ENCODE measurements around the gene SSR3.
"Not testable (repeated sequence)": the region's sequence is repeated elsewhere in the genome, so short reads cannot be mapped to it uniquely, and the experiment has no call there.

SSR3 gene

GRCh38 chr3:156593814-156594213 lies 38.9 kb upstream of the SSR3 start:
- Histone ChIP-seq H3K9me3 (ENCODE audit: control insufficient read depth, low read length) (no peaks in the 10 kb centered on the region), H3K36me3 (ENCODE audit: control insufficient read depth, insufficient read depth, low read length) (no peaks in the 10 kb centered on the region), H3K27ac (ENCODE audit: insufficient read depth, low read length, poor library complexity, severe bottlenecking) (no peak overlapping the region), H3K27me3 (replicated peaks; ENCODE audit: control insufficient read depth, insufficient read depth, low read length, poor library complexity, severe bottlenecking) (no peaks in the 10 kb centered on the region), H3K4me1 (ENCODE audit: control insufficient read depth, insufficient read depth, low read length, poor library complexity, severe bottlenecking) (no peaks in the 10 kb centered on the region), H3K4me3 (ENCODE audit: insufficient read depth, low read depth, low read length, poor library complexity, severe bottlenecking) (no peak overlapping the region)
- no peak for DNase-seq

GRCh38 chr3:156589806-156590205 lies 34.9 kb upstream of the SSR3 start:
- H3K4me1 ChIP-seq (ENCODE audit: control insufficient read depth, insufficient read depth, low read length, poor library complexity, severe bottlenecking); H3K4me3 ChIP-seq (ENCODE audit: insufficient read depth, low read depth, low read length, poor library complexity, severe bottlenecking); H3K36me3 ChIP-seq (ENCODE audit: control insufficient read depth, insufficient read depth, low read length); H3K9me3 ChIP-seq (ENCODE audit: control insufficient read depth, low read length); H3K27ac ChIP-seq (ENCODE audit: insufficient read depth, low read length, poor library complexity, severe bottlenecking); H3K27me3 ChIP-seq (replicated peaks; ENCODE audit: control insufficient read depth, insufficient read depth, low read length, poor library complexity, severe bottlenecking); DNase-seq: not testable (repeated sequence)

GRCh38 chr3:156587760-156588069 lies 32.8 kb upstream of the SSR3 start:
- Histone ChIP-seq H3K4me1 (ENCODE audit: control insufficient read depth, insufficient read depth, low read length, poor library complexity, severe bottlenecking) (no peaks in the 10 kb centered on the region), H3K4me3 (ENCODE audit: insufficient read depth, low read depth, low read length, poor library complexity, severe bottlenecking) (no peak overlapping the region)

GRCh38 chr3:156586905-156587759 lies 32.2 kb upstream of the SSR3 start:
- H3K4me1 ChIP-seq (ENCODE audit: control insufficient read depth, insufficient read depth, low read length, poor library complexity, severe bottlenecking) = no peaks in the 10 kb centered on the region

More at GRCh38 chr3:156587760-156588069, 32.8 kb upstream of the SSR3 start:
- Histone ChIP-seq H3K9me3 (ENCODE audit: control insufficient read depth, low read length) (no peaks in the 10 kb centered on the region), H3K27me3 (replicated peaks; ENCODE audit: control insufficient read depth, insufficient read depth, low read length, poor library complexity, severe bottlenecking) (no peaks in the 10 kb centered on the region), H3K27ac (ENCODE audit: insufficient read depth, low read length, poor library complexity, severe bottlenecking) (no peak overlapping the region), H3K36me3 (ENCODE audit: control insufficient read depth, insufficient read depth, low read length) (no peaks in the 10 kb centered on the region)
- DNase-seq = no peak

GRCh38 chr3:156583469-156583868 lies 28.6 kb upstream of the SSR3 start:
- Histone ChIP-seq H3K27ac (ENCODE audit: insufficient read depth, low read length, poor library complexity, severe bottlenecking) (no peak overlapping the region), H3K9me3 (ENCODE audit: control insufficient read depth, low read length) (no peaks in the 10 kb centered on the region)

More at GRCh38 chr3:156586905-156587759, 32.2 kb upstream of the SSR3 start:
- Histone ChIP-seq H3K9me3 (ENCODE audit: control insufficient read depth, low read length) (no peaks in the 10 kb centered on the region), H3K27ac (ENCODE audit: insufficient read depth, low read length, poor library complexity, severe bottlenecking) (no peak overlapping the region), H3K36me3 (ENCODE audit: control insufficient read depth, insufficient read depth, low read length) (no peaks in the 10 kb centered on the region), H3K4me3 (ENCODE audit: insufficient read depth, low read depth, low read length, poor library complexity, severe bottlenecking) (no peak overlapping the region), H3K27me3 (replicated peaks; ENCODE audit: control insufficient read depth, insufficient read depth, low read length, poor library complexity, severe bottlenecking) (no peaks in the 10 kb centered on the region)
- no peak for DNase-seq

GRCh38 chr3:156582532-156583183 lies 27.7 kb upstream of the SSR3 start:
- Histone ChIP-seq H3K36me3 (ENCODE audit: control insufficient read depth, insufficient read depth, low read length) (no peaks in the 10 kb centered on the region), H3K27ac (ENCODE audit: insufficient read depth, low read length, poor library complexity, severe bottlenecking) (no peak overlapping the region), H3K9me3 (ENCODE audit: control insufficient read depth, low read length) (no peaks in the 10 kb centered on the region), H3K4me3 (ENCODE audit: insufficient read depth, low read depth, low read length, poor library complexity, severe bottlenecking) (no peak overlapping the region), H3K4me1 (ENCODE audit: control insufficient read depth, insufficient read depth, low read length, poor library complexity, severe bottlenecking) (no peaks in the 10 kb centered on the region), H3K27me3 (replicated peaks; ENCODE audit: control insufficient read depth, insufficient read depth, low read length, poor library complexity, severe bottlenecking) (no peaks in the 10 kb centered on the region)
- DNase-seq = no peak

More at GRCh38 chr3:156583469-156583868, 28.6 kb upstream of the SSR3 start:
- H3K4me3 ChIP-seq (ENCODE audit: insufficient read depth, low read depth, low read length, poor library complexity, severe bottlenecking) = no peak overlapping the region
- no peak for DNase-seq
- H3K27me3 ChIP-seq (replicated peaks; ENCODE audit: control insufficient read depth, insufficient read depth, low read length, poor library complexity, severe bottlenecking) = no peaks in the 10 kb centered on the region
- no peaks in the 10 kb centered on the region for H3K4me1 ChIP-seq (ENCODE audit: control insufficient read depth, insufficient read depth, low read length, poor library complexity, severe bottlenecking)
- H3K36me3 ChIP-seq (ENCODE audit: control insufficient read depth, insufficient read depth, low read length) = no peaks in the 10 kb centered on the region

GRCh38 chr3:156581954-156582353 lies 27.0 kb upstream of the SSR3 start:
- H3K36me3 ChIP-seq (ENCODE audit: control insufficient read depth, insufficient read depth, low read length) = no peaks in the 10 kb centered on the region
- H3K9me3 ChIP-seq (ENCODE audit: control insufficient read depth, low read length) = no peaks in the 10 kb centered on the region
- H3K27ac ChIP-seq (ENCODE audit: insufficient read depth, low read length, poor library complexity, severe bottlenecking) = no peak overlapping the region
- DNase-seq = no peak
- H3K27me3 ChIP-seq (replicated peaks; ENCODE audit: control insufficient read depth, insufficient read depth, low read length, poor library complexity, severe bottlenecking) = no peaks in the 10 kb centered on the region
- H3K4me1 ChIP-seq (ENCODE audit: control insufficient read depth, insufficient read depth, low read length, poor library complexity, severe bottlenecking) = no peaks in the 10 kb centered on the region
- no peak overlapping the region for H3K4me3 ChIP-seq (ENCODE audit: insufficient read depth, low read depth, low read length, poor library complexity, severe bottlenecking)

GRCh38 chr3:156581033-156581432 lies 26.1 kb upstream of the SSR3 start:
- H3K27ac ChIP-seq (ENCODE audit: insufficient read depth, low read length, poor library complexity, severe bottlenecking) = no peak overlapping the region
- H3K4me3 ChIP-seq (ENCODE audit: insufficient read depth, low read depth, low read length, poor library complexity, severe bottlenecking) = no peak overlapping the region
- H3K4me1 ChIP-seq (ENCODE audit: control insufficient read depth, insufficient read depth, low read length, poor library complexity, severe bottlenecking) = no peaks in the 10 kb centered on the region
- no peaks in the 10 kb centered on the region for H3K9me3 ChIP-seq (ENCODE audit: control insufficient read depth, low read length)
- no peaks in the 10 kb centered on the region for H3K36me3 ChIP-seq (ENCODE audit: control insufficient read depth, insufficient read depth, low read length)
- no peaks in the 10 kb centered on the region for H3K27me3 ChIP-seq (replicated peaks; ENCODE audit: control insufficient read depth, insufficient read depth, low read length, poor library complexity, severe bottlenecking)
- no peak for DNase-seq

- Histone ChIP-seq H3K9me3 (ENCODE audit: control insufficient read depth, low read length) (no peaks in the 10 kb centered on the region), H3K4me3 (ENCODE audit: insufficient read depth, low read depth, low read length, poor library complexity, severe bottlenecking) (no peak overlapping the region), H3K4me1 (ENCODE audit: control insufficient read depth, insufficient read depth, low read length, poor library complexity, severe bottlenecking) (no peaks in the 10 kb centered on the region), H3K27me3 (replicated peaks; ENCODE audit: control insufficient read depth, insufficient read depth, low read length, poor library complexity, severe bottlenecking) (no peaks in the 10 kb centered on the region), H3K27ac (ENCODE audit: insufficient read depth, low read length, poor library complexity, severe bottlenecking) (no peak overlapping the region), H3K36me3 (ENCODE audit: control insufficient read depth, insufficient read depth, low read length) (no peaks in the 10 kb centered on the region)
- DNase-seq = no peak
Measured at GRCh38 chr3:156579427-156579851, 24.5 kb upstream of the SSR3 start.

- Histone ChIP-seq H3K9me3 (ENCODE audit: control insufficient read depth, low read length) (no peaks in the 10 kb centered on the region), H3K4me3 (ENCODE audit: insufficient read depth, low read depth, low read length, poor library complexity, severe bottlenecking) (no peak overlapping the region), H3K4me1 (ENCODE audit: control insufficient read depth, insufficient read depth, low read length, poor library complexity, severe bottlenecking) (no peaks in the 10 kb centered on the region), H3K36me3 (ENCODE audit: control insufficient read depth, insufficient read depth, low read length) (no peaks in the 10 kb centered on the region), H3K27ac (ENCODE audit: insufficient read depth, low read length, poor library complexity, severe bottlenecking) (no peak overlapping the region), H3K27me3 (replicated peaks; ENCODE audit: control insufficient read depth, insufficient read depth, low read length, poor library complexity, severe bottlenecking) (no peaks in the 10 kb centered on the region)
- no peak for DNase-seq
Measured at GRCh38 chr3:156577736-156578135, 22.8 kb upstream of the SSR3 start.

All from effector memory CD4-positive, alpha-beta T cell (primary cell).